SK-N-SH (cell line): ENCODE measurements around the gene BBS9.

ENCODE experiments used
- EP300 ChIP-seq, 2 experiments: IDR thresholded peaks; 2 replicates each; pipeline versions ENCODE4 v1.4.0 to v1.6.1; 2012; ENCODE audit warnings: borderline replicate concordance in 1 of 2, low read depth in 1 of 2, low read length in 1 of 2
- GABPA ChIP-seq: IDR thresholded peaks from 2 replicates; pipeline ENCODE4 v1.4.0; 2012; ENCODE audit warnings: low read depth, mild to moderate bottlenecking
- MXI1 ChIP-seq: IDR thresholded peaks from 2 replicates; pipeline ENCODE4 v1.6.1; 2012; ENCODE audit warnings: mild to moderate bottlenecking, low read depth, low read length, improper control_type of control experiment
- POLR2AphosphoS5 ChIP-seq: IDR thresholded peaks from 2 replicates; pipeline ENCODE4 v1.6.1; 2012; ENCODE audit warnings: low read depth, low read length
- RAD21 ChIP-seq: IDR thresholded peaks from 2 replicates; pipeline ENCODE4 v1.6.1; 2012; ENCODE audit warnings: mild to moderate bottlenecking, low read length
- RXRA ChIP-seq: IDR thresholded peaks from 2 replicates; pipeline ENCODE4 v1.4.0; 2012; ENCODE audit warnings: low read depth, mild to moderate bottlenecking, borderline replicate concordance
- SIN3A ChIP-seq: IDR thresholded peaks from 2 replicates; pipeline ENCODE4 v1.6.1; 2012; ENCODE audit warnings: low read depth, mild to moderate bottlenecking, low read length, moderate library complexity, borderline replicate concordance
- SMC3 ChIP-seq: IDR thresholded peaks from 2 replicates; pipeline ENCODE4 v1.6.1; 2012; ENCODE audit warnings: low read depth, low read length, improper control_type of control experiment
- TAF1 ChIP-seq: IDR thresholded peaks from 2 replicates; pipeline ENCODE4 v1.6.1; 2012; ENCODE audit warnings: low read depth, mild to moderate bottlenecking, low read length, moderate library complexity, borderline replicate concordance
- TF ChIP-seq, protein P1 (sequence below): IDR thresholded peaks from 2 replicates; pipeline ENCODE4 v1.4.0; 2012; ENCODE audit warnings: low read depth, borderline replicate concordance
- TF ChIP-seq, protein P2 (sequence below): fragments of 200-600 bp; sonication (generic); IDR thresholded peaks from 2 replicates; pipeline ENCODE4 v1.6.1; 2017; ENCODE audit warnings: antibody characterized with exemption, mild to moderate bottlenecking, moderate library complexity
- TF ChIP-seq, protein P3 (sequence below): IDR thresholded peaks from 2 replicates; pipeline ENCODE4 v1.4.0; 2012; ENCODE audit warnings: low read depth
- TF ChIP-seq, protein P4 (sequence below): IDR thresholded peaks from 2 replicates; pipeline ENCODE4; 2012

DNA sequence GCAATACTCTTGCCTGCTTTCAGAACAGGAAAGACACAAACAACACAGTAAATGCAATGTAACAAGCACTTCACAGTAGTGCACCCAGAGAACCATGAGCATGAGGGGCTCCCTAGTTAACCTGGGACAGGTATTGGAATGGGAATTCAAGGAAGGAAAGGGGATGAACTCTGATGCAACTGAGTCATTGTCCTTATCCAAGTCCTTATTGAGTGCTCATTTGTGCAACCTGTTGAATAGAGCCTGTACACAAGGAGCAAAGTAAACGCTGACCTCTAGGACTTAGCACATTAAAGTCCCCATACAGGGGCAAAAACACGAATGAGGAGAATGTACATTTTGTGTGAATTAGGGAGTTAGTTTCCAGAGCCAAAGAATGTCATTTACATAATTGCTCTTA, 499.5 kb downstream of the BBS9 start:
- TF ChIP-seq, protein P1, sequence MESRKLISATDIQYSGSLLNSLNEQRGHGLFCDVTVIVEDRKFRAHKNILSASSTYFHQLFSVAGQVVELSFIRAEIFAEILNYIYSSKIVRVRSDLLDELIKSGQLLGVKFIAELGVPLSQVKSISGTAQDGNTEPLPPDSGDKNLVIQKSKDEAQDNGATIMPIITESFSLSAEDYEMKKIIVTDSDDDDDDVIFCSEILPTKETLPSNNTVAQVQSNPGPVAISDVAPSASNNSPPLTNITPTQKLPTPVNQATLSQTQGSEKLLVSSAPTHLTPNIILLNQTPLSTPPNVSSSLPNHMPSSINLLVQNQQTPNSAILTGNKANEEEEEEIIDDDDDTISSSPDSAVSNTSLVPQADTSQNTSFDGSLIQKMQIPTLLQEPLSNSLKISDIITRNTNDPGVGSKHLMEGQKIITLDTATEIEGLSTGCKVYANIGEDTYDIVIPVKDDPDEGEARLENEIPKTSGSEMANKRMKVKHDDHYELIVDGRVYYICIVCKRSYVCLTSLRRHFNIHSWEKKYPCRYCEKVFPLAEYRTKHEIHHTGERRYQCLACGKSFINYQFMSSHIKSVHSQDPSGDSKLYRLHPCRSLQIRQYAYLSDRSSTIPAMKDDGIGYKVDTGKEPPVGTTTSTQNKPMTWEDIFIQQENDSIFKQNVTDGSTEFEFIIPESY: no peak
- TF ChIP-seq, protein P2, sequence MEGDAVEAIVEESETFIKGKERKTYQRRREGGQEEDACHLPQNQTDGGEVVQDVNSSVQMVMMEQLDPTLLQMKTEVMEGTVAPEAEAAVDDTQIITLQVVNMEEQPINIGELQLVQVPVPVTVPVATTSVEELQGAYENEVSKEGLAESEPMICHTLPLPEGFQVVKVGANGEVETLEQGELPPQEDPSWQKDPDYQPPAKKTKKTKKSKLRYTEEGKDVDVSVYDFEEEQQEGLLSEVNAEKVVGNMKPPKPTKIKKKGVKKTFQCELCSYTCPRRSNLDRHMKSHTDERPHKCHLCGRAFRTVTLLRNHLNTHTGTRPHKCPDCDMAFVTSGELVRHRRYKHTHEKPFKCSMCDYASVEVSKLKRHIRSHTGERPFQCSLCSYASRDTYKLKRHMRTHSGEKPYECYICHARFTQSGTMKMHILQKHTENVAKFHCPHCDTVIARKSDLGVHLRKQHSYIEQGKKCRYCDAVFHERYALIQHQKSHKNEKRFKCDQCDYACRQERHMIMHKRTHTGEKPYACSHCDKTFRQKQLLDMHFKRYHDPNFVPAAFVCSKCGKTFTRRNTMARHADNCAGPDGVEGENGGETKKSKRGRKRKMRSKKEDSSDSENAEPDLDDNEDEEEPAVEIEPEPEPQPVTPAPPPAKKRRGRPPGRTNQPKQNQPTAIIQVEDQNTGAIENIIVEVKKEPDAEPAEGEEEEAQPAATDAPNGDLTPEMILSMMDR: no peak
- no peak for TF ChIP-seq TAF1
- no peak for TF ChIP-seq GABPA
- TF ChIP-seq RXRA: no peak
- TF ChIP-seq, protein P3, sequence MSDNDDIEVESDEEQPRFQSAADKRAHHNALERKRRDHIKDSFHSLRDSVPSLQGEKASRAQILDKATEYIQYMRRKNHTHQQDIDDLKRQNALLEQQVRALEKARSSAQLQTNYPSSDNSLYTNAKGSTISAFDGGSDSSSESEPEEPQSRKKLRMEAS: no peak
- no peak for TF ChIP-seq EP300 (IDR thresholded peaks at IDR 0.05; ENCODE audit: borderline replicate concordance in 1 of 2, low read depth in 1 of 2, low read length in 1 of 2)
- TF ChIP-seq RAD21: no peak
- no peak for TF ChIP-seq POLR2AphosphoS5
- no peak for TF ChIP-seq SMC3
- TF ChIP-seq, protein P4, sequence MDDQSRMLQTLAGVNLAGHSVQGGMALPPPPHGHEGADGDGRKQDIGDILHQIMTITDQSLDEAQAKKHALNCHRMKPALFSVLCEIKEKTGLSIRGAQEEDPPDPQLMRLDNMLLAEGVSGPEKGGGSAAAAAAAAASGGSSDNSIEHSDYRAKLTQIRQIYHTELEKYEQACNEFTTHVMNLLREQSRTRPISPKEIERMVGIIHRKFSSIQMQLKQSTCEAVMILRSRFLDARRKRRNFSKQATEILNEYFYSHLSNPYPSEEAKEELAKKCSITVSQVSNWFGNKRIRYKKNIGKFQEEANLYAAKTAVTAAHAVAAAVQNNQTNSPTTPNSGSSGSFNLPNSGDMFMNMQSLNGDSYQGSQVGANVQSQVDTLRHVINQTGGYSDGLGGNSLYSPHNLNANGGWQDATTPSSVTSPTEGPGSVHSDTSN: no peak
- TF ChIP-seq MXI1: no peak
- no peak for TF ChIP-seq SIN3A
